Naive thymus-derived CD4-positive, alpha-beta T cell (primary cell): ENCODE results near the gene PLCL2. TPM values are rescaled to one million over a fixed set of nuclear protein-coding genes. Genes with fewer than 3 reads are reported as not detected.

Experiments used
- ATAC-seq: fragments of 150-1000 bp; cut with Tn5 transposase; 2 replicates; pipeline ENCODE4 v1.10.0; 2021; ENCODE audit warnings: mild to moderate bottlenecking, moderate library complexity
- CTCF ChIA-PET: fragments of 350-600 bp; sonication (Branson Sonifier 250); formaldehyde crosslinking; loops from one replicate; lab custom pipeline; 2021; ENCODE audit warnings: antibody characterized with exemption; lab: Charles Lee
- POLR2A ChIA-PET: fragments of 350-600 bp; sonication (Branson Sonifier 250); formaldehyde crosslinking; loops from one replicate; lab custom pipeline; 2021; ENCODE audit warnings: antibody characterized with exemption, inconsistent platforms; lab: Charles Lee
- DNase-seq, 9 donors: peaks; one replicate each; pipeline versions ENCODE4 v3.0.0 to v3.0.0-alpha.2; 2020 to 2022; ENCODE audit warnings: mixed read lengths in 1 of 9
- H3K27ac ChIP-seq: one replicate; pipeline ENCODE4 v1.7.0; 2013; ENCODE audit warnings: mild to moderate bottlenecking, low read depth, low read length, moderate library complexity
- H3K27me3 ChIP-seq, 2 donors: one replicate each; pipeline ENCODE4 v1.7.0; 2013; ENCODE audit warnings: low read length in 2 of 2, mild to moderate bottlenecking in 2 of 2, moderate library complexity in 2 of 2; ENCODE audit not compliant: control insufficient read depth in 2 of 2, insufficient read depth in 2 of 2
- H3K36me3 ChIP-seq, 3 experiments: 1 replicate in 2 of 3; 2 replicates in 1 of 3; pipeline ENCODE4 v1.7.0; 2013; ENCODE audit warnings: low read length in 3 of 3, mild to moderate bottlenecking in 3 of 3, moderate library complexity in 1 of 3; ENCODE audit not compliant: insufficient read depth in 3 of 3, control insufficient read depth in 2 of 3
- H3K4me1 ChIP-seq, 2 donors: one replicate each; pipeline ENCODE4 v1.7.0; 2013; ENCODE audit warnings: low read length in 2 of 2, mild to moderate bottlenecking in 2 of 2, moderate library complexity in 1 of 2; ENCODE audit not compliant: control insufficient read depth in 2 of 2, insufficient read depth in 2 of 2
- H3K4me3 ChIP-seq: 2 replicates; pipeline ENCODE4 v1.7.0; 2013; ENCODE audit warnings: mild to moderate bottlenecking, low read length
- H3K9me3 ChIP-seq, 3 experiments: 1 replicate in 2 of 3; 2 replicates in 1 of 3; pipeline ENCODE4 v1.7.0; 2013; ENCODE audit warnings: low read length in 3 of 3; ENCODE audit not compliant: control insufficient read depth in 2 of 3
- H3K27ac Mint-ChIP-seq, 9 donors: one replicate each; pipeline ENCODE4 v1.8.0; 2020 to 2022; ENCODE audit warnings: mixed read lengths in 9 of 9, mild to moderate bottlenecking in 8 of 9, moderate library complexity in 5 of 9, inconsistent platforms in 2 of 9
- H3K27me3 Mint-ChIP-seq, 5 donors: one replicate each; pipeline ENCODE4 v1.8.0; 2021 to 2022; ENCODE audit warnings: mixed read lengths in 5 of 5, mild to moderate bottlenecking in 1 of 5
- H3K36me3 Mint-ChIP-seq, 5 donors: one replicate each; pipeline ENCODE4 v1.8.0; 2020 to 2022; ENCODE audit warnings: mixed read lengths in 5 of 5, mild to moderate bottlenecking in 3 of 5, inconsistent platforms in 1 of 5
- H3K4me1 Mint-ChIP-seq, 7 donors: one replicate each; pipeline ENCODE4 v1.8.0; 2020 to 2022; ENCODE audit warnings: mixed read lengths in 7 of 7, mild to moderate bottlenecking in 3 of 7, inconsistent platforms in 1 of 7
- H3K4me3 Mint-ChIP-seq, 10 donors: one replicate each; pipeline ENCODE4 v1.8.0; 2020 to 2022; ENCODE audit warnings: mild to moderate bottlenecking in 10 of 10, mixed read lengths in 10 of 10, moderate library complexity in 6 of 10, inconsistent platforms in 2 of 10
- H3K9me3 Mint-ChIP-seq, 11 donors: one replicate each; pipeline ENCODE4 v1.8.0; 2020 to 2022; ENCODE audit warnings: mixed read lengths in 11 of 11, mild to moderate bottlenecking in 4 of 11, inconsistent platforms in 1 of 11, moderate library complexity in 1 of 11
- intact Hi-C, 2 donors: fragments of 100-400 bp; cut with micrococcal nuclease; formaldehyde crosslinking; loops; one replicate each; pipeline ENCODE4 v1.15.1; 2023
- polyA plus RNA-seq, 2 donors: library from polyadenylated mRNA; unstranded; fragments of 300-500 nt; fragmentation: Illumina TruSeq; gene quantifications; one replicate each; pipeline ENCODE4 v1.2.3, GENCODE V29; 2021
- total RNA-seq, 6 experiments: library from RNA in 5 of 6; stranded (reverse) in 5 of 6; gene quantifications; 1 replicate in 5 of 6; 2 replicates in 1 of 6; pipeline ENCODE4 v1.2.3 and lab custom pipeline; 2021 to 2026

The PLCL2 gene
- total and polyA plus RNA-seq, 7 experiments from 2014 or later = 48.9 to 90.8 (median 64.1) TPM

DNA sequence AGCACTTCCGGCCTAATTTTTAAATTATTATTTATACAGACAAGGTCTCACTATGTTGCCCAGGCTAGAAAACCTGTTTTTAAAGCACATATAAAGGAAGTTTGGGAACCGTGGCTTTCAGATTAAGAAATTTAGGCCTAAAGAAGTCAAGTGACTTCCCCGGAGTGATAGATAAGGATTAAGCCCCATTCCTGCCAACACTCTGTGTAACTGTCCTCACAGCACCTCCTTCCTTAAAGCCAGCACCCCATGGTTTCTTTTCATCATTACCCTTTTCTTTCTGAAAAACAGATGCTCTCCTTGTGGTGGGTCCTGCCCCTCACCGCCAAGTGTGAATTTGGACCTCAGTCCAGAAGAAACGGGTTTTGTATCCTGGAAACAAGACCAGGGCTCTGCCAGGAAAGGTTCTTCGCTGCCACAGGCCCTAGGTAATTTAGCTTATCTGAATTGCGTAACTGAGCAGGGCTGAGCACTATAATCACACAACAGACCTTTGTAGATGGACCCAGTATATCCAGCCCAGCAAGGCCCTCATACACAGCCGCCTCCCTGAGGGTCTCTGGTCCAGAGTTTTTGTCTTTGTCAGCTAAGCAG, 231.3 kb downstream of the PLCL2 start:
- Mint-ChIP-seq H3K27me3 (no peaks in the 10 kb centered on the region), H3K4me3 (no peak overlapping the region), H3K4me1 (peaks cover 0 to 2% (median 0%) of the 10 kb centered on the region in 7 donors), H3K36me3 (peaks cover 0 to 8% (median 3%) of the 10 kb centered on the region in 5 donors), H3K27ac (no peak overlapping the region), H3K9me3 (peaks cover 0 to 7% (median 0%) of the 10 kb centered on the region in 11 donors)
- H3K9me3 ChIP-seq = no peaks in the 10 kb centered on the region
- DNase-seq (no peak), ATAC-seq (no peak)
- no peak overlapping the region for H3K27ac ChIP-seq
- CTCF ChIA-PET = no interaction called here
- no peak overlapping the region for H3K4me3 ChIP-seq
- no peaks in the 10 kb centered on the region for H3K4me1 ChIP-seq
- POLR2A ChIA-PET = no interaction called here
- no peaks in the 10 kb centered on the region for H3K36me3 ChIP-seq
- intact Hi-C loops = no loop called here
- H3K27me3 ChIP-seq = no peaks in the 10 kb centered on the region

GRCh38 chr3:17118771-17119170, 234.0 kb downstream of the PLCL2 start:
- Mint-ChIP-seq H3K27ac (no peak overlapping the region), H3K4me1 (peaks cover 0 to 2% (median 0%) of the 10 kb centered on the region in 7 donors), H3K36me3 (peaks cover 0 to 8% (median 4%) of the 10 kb centered on the region in 5 donors), H3K9me3 (peaks cover 0 to 11% (median 0%) of the 10 kb centered on the region in 11 donors), H3K4me3 (no peak overlapping the region), H3K27me3 (no peaks in the 10 kb centered on the region)
- intact Hi-C loops = no loop called here
- Histone ChIP-seq H3K4me3 (no peak overlapping the region), H3K27ac (no peak overlapping the region), H3K4me1 (no peaks in the 10 kb centered on the region), H3K36me3 (no peaks in the 10 kb centered on the region), H3K9me3 (no peaks in the 10 kb centered on the region), H3K27me3 (no peaks in the 10 kb centered on the region)
- ATAC-seq = no peak
- POLR2A ChIA-PET = no interaction called here
- CTCF ChIA-PET = interaction anchor here (0.6 kb wide), 1 partner anchor 345 kb away, joined by 3 read pairs; no protein-coding TSS in a partner anchor
- DNase-seq = no peak

- Histone ChIP-seq H3K27me3 (no peaks in the 10 kb centered on the region), H3K4me3 (no peak overlapping the region), H3K4me1 (no peaks in the 10 kb centered on the region), H3K9me3 (no peaks in the 10 kb centered on the region), H3K36me3 (no peaks in the 10 kb centered on the region), H3K27ac (no peak overlapping the region)
- CTCF ChIA-PET = interaction anchor here (0.6 kb wide), 1 partner anchor 345 kb away, joined by 3 read pairs; no protein-coding TSS in a partner anchor
- DNase-seq (no peak), ATAC-seq (no peak)
- POLR2A ChIA-PET = no interaction called here
- no peaks in the 10 kb centered on the region for H3K27me3 Mint-ChIP-seq
- H3K27ac Mint-ChIP-seq = no peak overlapping the region
- H3K9me3 Mint-ChIP-seq = peaks cover 0 to 11% (median 0%) of the 10 kb centered on the region in 11 donors
- peaks cover 0 to 8% (median 4%) of the 10 kb centered on the region in 5 donors for H3K36me3 Mint-ChIP-seq
- no peak overlapping the region for H3K4me3 Mint-ChIP-seq
- H3K4me1 Mint-ChIP-seq = peaks cover 0 to 2% (median 0%) of the 10 kb centered on the region in 7 donors
- intact Hi-C loops = no loop called here
Measured at GRCh38 chr3:17119201-17120072, 234.7 kb downstream of the PLCL2 start.

DNA sequence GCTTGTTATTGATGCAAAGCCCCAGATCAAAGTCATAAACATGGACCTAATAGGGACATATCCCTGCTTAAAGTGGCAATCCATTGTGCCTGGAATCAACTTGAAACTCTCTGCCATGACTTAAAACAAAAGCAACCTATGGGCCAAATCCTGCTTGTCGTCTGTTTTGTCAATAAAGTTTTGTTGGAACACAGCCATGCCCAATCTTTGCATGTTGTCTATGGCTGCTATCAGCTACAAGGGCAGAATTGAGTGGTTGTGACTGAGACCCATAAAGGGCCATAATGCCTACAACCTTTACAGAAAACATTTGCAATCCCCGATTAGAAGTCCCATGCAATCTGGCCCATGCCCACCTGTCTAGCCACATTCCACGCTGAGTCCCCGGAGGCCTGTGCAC, 235.4 kb downstream of the PLCL2 start:
- Mint-ChIP-seq H3K36me3 (peaks cover 0 to 8% (median 4%) of the 10 kb centered on the region in 5 donors), H3K4me1 (peaks cover 0 to 2% (median 0%) of the 10 kb centered on the region in 7 donors), H3K4me3 (no peak overlapping the region), H3K27ac (no peak overlapping the region), H3K27me3 (no peaks in the 10 kb centered on the region), H3K9me3 (peaks cover 0 to 11% (median 0%) of the 10 kb centered on the region in 11 donors)
- Histone ChIP-seq H3K4me3 (no peak overlapping the region), H3K4me1 (no peaks in the 10 kb centered on the region), H3K27me3 (no peaks in the 10 kb centered on the region), H3K36me3 (no peaks in the 10 kb centered on the region), H3K9me3 (no peaks in the 10 kb centered on the region), H3K27ac (no peak overlapping the region)
- ChIA-PET POLR2A (no interaction called here), CTCF (no interaction called here)
- ATAC-seq (no peak), DNase-seq (no peak)
- intact Hi-C loops = no loop called here

- Mint-ChIP-seq H3K4me3 (no peak overlapping the region), H3K36me3 (peaks cover 0 to 10% (median 4%) of the 10 kb centered on the region in 5 donors), H3K9me3 (peaks cover 0 to 13% (median 0%) of the 10 kb centered on the region in 11 donors), H3K27ac (no peak overlapping the region), H3K27me3 (no peaks in the 10 kb centered on the region), H3K4me1 (peaks cover 0 to 2% (median 0%) of the 10 kb centered on the region in 7 donors)
- H3K27ac ChIP-seq = no peak overlapping the region
- H3K36me3 ChIP-seq = no peaks in the 10 kb centered on the region
- H3K27me3 ChIP-seq = no peaks in the 10 kb centered on the region
- H3K9me3 ChIP-seq = no peaks in the 10 kb centered on the region
- no peaks in the 10 kb centered on the region for H3K4me1 ChIP-seq
- DNase-seq (no peak), ATAC-seq (no peak)
- ChIA-PET CTCF (no interaction called here), POLR2A (no interaction called here)
- H3K4me3 ChIP-seq = no peak overlapping the region
- intact Hi-C loops = no loop called here
Measured at GRCh38 chr3:17121336-17121735, 236.6 kb downstream of the PLCL2 start.

GRCh38 chr3:17122758-17123157, 238.0 kb downstream of the PLCL2 start:
- intact Hi-C loops = no loop called here
- ChIA-PET CTCF (no interaction called here), POLR2A (no interaction called here)
- Histone ChIP-seq H3K9me3 (no peaks in the 10 kb centered on the region), H3K36me3 (no peaks in the 10 kb centered on the region), H3K27me3 (no peaks in the 10 kb centered on the region), H3K27ac (no peak overlapping the region), H3K4me1 (no peaks in the 10 kb centered on the region), H3K4me3 (no peak overlapping the region)
- Mint-ChIP-seq H3K36me3 (peaks cover 0 to 14% (median 3%) of the 10 kb centered on the region in 5 donors), H3K4me1 (peaks cover 0 to 2% (median 0%) of the 10 kb centered on the region in 7 donors), H3K9me3 (peaks cover 0 to 17% (median under 1%) of the 10 kb centered on the region in 11 donors), H3K27ac (no peak overlapping the region), H3K4me3 (no peak overlapping the region), H3K27me3 (no peaks in the 10 kb centered on the region)
- DNase-seq (no peak), ATAC-seq (no peak)
